HG03558 (cell line): Measurements from ENCODE around the gene F13A1.
"Not testable (repeated sequence)": the region's sequence is repeated elsewhere in the genome, so short reads cannot be mapped to it uniquely, and the experiment has no call there.

Source experiments
- ATAC-seq: cut with Tn5 transposase; IDR thresholded peaks from one replicate; pipeline ENCODE4 v1.9.1; 2021; ENCODE audit warnings: moderate number of reproducible peaks; ENCODE audit not compliant: unreplicated experiment; ENCODE audit errors: extremely low read depth

Gene F13A1

GRCh38 chr6:6320901-6321300 lies 439 bp upstream of the F13A1 start:
- ATAC-seq, result no peak

GRCh38 chr6:6317825-6318733 lies 2.4 kb downstream of the F13A1 start:
- ATAC-seq, result no peak

DNA sequence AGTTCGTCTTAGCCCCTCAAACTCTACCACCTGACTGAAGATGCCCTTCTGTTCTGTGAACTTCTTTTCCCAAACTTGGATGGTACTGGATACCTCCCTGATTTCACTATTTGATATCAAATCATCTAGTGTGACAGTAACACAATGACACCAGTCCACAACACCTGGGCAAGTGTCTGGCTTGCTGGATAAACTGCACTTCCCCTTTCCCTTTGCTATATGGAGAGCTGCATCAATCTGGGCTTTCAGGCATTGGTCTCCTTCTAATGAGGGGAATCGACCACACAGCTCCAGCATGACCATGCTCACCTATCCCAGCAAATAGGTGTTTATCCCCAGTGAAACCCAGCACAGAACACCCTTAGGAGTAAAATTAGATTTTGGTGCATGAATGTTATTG lies 3.1 kb downstream of the F13A1 start:
- ATAC-seq, result no peak

- ATAC-seq, result no peak
These were observed 4.8 kb downstream of the F13A1 start for GRCh38 chr6:6315660-6316059.

DNA sequence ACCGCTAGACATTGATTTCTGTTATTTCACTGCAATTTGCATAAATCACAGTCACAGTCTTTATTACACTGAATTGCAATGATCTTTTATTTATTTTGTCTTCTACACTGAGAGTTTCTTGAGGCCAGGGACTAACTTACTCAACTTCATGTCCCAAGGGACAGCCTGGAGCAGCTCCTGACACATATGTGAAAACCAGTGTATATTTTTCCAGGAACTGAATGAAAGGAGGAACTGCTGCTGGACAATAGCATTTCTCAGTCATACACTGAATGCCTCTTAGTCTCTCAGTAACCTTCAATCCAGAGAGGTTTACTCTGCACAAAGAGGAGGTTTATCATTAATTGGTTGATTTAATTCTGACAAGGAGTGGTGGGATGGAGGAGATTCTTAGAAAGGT lies 5.9 kb downstream of the F13A1 start:
- no peak for ATAC-seq

- no peak for ATAC-seq
These were observed 7.5 kb downstream of the F13A1 start for GRCh38 chr6:6312901-6313441.

DNA sequence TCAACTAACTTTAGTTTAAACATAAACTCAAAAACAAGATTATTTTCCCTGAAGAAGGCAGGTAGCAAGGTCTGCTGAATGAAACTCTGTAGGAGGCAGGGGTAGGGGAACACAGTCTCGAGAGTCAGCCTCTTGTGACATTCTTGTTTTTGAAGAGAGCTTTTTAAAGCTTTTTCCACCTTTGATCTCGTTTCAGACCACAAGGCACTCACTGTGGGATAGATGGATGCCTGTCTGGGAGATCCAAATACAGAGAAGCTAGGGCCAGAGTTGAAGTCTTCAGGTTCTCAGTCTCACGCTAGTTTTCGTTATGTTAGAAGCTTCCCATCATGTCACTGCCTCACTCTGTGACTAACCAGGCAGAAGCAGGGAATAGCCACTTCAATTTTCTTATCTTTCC lies 14.9 kb downstream of the F13A1 start:
- ATAC-seq, result no peak

DNA sequence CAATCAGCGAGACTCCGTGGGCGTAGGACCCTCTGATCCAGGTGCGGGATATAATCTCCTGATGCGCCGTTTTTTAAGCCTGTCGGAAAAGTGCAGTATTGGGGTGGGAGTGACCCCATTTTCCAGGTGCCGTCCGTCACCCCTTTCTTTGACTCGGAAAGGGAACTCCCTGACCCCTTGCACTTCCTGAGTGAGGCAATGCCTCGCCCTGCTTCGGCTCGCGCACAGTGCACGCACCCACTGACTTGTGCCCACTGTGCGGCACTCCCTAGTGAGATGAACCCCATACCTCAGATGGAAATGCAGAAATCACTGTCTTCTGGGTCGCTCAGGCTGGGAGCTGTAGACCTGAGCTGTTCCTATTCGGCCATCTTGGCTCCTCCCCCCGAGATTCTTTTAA lies 20.1 kb downstream of the F13A1 start:
- ATAC-seq, result not testable (repeated sequence)

DNA sequence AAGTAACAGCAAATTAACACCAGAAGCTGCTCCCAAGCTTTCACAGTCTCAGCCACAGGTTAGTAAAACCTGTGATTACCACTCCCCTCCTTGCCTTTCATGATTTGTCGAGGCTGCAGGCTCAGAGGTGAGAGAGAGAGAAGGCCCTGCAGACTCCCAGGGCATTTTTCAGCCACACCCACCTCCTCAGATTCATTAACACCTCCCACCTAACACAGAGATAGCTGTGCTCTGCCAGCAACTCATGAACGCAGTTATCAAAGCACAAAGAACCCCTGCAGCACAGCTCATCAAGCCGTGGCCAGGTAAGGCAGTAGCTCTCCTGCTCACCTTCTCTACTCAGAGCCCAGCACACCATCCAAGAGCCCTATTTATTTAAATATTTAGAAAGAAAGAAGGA lies 27.1 kb downstream of the F13A1 start:
- ATAC-seq, result no peak

- ATAC-seq, result no peak
These were observed 33.0 kb downstream of the F13A1 start for GRCh38 chr6:6287415-6287814.

- no peak for ATAC-seq
These were observed 34.8 kb downstream of the F13A1 start for GRCh38 chr6:6285679-6286078.

DNA sequence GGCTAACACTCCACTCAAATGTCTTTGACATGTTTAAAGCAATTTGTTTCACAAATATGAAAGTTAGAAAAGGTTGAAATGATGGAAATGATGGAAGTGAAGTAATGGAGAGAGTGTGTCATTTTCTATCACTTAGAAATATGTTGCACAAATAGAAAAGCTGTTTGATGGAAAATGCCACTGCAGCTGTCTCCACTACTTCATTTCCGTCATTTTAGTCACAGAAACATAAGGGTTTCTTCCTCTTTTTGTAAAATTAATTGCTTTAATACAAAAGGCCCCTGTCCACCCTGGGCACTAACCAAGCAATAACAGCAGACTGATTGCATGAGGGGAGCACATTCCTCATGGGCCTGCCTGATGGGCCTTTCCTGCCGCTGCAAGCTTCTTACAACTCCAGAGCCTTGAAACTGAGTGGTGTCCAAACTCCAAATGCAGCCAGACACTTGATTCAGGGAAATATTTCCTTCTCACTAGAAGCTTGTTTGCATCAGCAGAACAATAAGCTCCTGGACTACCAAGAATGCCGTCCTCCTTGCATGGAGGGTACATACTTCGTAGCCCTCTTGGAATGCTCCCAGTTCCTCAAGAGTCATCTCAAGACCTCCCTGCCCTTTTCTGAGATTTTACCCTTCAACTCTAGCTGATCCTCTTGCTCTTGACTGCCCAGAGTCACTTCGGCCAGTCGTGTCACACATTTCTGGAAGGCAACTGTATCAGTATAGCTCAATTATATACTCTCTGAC lies 36.1 kb downstream of the F13A1 start:
- no peak for ATAC-seq

- no peak for ATAC-seq
These were observed 36.7 kb downstream of the F13A1 start for GRCh38 chr6:6283746-6284145.

DNA sequence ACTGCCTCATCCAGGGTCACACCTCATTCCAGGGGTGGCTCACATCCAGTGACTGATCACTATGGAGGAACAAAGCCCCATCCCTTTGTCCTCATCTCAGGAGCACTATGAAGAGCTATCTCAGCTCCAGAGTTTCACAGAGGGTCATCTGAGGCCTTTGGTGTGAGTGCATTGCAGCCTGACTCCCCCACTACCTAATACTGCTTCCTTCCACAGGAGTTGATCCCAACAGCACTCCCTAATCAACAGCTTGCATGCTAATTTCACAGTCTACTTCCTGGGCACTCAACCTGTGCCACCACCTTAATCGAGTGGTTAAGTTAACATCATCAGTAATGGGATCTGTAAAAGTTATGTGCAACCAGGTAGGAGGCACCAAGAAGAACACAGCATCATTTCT lies 37.7 kb downstream of the F13A1 start:
- no peak for ATAC-seq

GRCh38 chr6:6277413-6277812 lies 43.0 kb downstream of the F13A1 start:
- ATAC-seq, result no peak

DNA sequence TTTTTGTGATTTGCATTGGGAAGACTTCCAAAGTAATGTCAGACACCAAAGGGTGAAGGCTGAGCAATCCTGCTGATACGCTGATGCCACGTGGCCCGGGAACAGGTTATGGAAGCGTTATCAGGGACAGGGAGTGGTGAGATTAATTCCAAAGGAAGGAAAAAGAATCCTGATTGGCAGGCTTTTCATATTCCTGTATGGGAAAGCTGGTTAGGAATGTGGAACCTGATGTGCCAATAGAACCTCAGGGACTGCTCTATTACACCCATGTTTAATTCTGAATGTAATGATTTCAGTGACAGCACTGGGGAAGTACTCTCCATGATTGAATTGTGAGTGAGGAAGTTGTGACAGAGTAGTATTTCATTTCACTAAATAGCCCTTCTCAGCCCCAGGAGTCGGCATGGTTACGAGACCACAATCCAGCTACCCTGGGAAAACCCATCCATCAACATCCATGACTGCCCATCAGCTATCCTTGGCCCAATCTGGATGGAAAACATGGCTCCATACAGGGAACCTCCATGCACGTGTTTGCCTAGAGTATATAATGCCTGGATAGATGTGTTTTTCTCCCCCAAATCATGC lies 49.4 kb downstream of the F13A1 start:
- no peak for ATAC-seq

GRCh38 chr6:6260196-6260722 lies 60.2 kb downstream of the F13A1 start:
- no peak for ATAC-seq

- no peak for ATAC-seq
These were observed 63.6 kb downstream of the F13A1 start for GRCh38 chr6:6256886-6257285.

- ATAC-seq, result no peak
These were observed 64.2 kb downstream of the F13A1 start for GRCh38 chr6:6256259-6256658.

DNA sequence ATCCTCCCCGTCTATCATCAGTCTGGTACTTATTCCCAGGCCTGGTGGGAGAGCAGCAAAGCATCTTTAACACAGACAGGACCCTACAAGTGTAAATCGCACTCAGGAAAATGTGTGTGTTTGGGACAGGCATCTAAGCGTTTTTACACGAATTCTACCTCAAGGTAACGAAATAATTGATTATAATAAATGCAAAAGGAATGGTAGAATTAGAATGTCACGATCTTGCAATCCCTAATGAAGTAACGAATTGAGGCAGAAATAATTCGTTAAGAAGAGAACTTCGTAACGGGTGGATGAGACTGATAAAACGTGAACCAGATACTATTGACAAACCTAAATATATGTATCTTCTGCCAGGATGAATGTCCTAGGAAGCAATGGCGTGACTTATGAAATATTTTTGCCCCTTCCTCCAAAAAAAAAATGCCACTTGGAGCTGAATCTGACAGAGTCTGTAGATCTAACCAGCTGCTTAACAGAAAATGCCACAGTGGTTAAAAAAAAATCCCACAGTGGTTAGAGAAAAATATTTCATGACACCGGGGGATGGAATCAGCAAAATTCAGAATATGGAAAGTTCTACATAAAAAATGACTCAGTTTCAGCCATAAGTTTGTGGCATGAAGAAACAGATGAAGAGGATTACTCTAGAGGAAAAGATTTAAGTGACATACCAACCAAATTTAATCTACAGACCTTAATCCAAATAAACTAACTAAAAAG lies 68.7 kb downstream of the F13A1 start:
- no peak for ATAC-seq
